Measurements from ENCODE around the gene OCRL. TPM values are rescaled to one million over a fixed set of nuclear protein-coding genes. Genes with fewer than 3 reads are reported as not detected.
A peak's percentile ranks its signal among the peaks of the same experiment; 100 is the strongest.

OCRL gene
- total and polyA plus RNA-seq, 4 donors, result 8.6 to 20.2 (median 14.0) TPM

DNA sequence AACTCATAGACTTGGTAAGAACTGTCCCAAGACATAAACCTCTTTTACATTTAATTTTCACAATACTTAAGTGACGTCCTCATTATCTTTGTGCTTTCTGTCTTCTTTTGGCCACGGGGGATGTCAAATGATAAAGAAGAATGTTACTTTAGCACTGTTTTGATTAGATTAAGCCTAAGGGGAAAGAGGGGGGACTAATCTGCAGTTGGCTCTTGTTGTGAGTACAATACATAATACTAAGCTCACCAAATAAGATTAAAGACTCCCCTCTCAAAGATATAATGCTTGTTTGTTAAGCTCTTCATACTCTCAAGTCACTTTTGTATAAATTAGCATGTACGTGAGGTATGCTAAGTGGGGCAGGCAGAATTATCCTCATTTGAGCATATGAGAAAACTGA is 36.5 kb downstream of the OCRL start:
- ATAC-seq (ENCODE audit: insufficient read depth, low FRiP score) (no peak), DNase-seq (no peak)
- TF ChIP-seq, protein P1, sequence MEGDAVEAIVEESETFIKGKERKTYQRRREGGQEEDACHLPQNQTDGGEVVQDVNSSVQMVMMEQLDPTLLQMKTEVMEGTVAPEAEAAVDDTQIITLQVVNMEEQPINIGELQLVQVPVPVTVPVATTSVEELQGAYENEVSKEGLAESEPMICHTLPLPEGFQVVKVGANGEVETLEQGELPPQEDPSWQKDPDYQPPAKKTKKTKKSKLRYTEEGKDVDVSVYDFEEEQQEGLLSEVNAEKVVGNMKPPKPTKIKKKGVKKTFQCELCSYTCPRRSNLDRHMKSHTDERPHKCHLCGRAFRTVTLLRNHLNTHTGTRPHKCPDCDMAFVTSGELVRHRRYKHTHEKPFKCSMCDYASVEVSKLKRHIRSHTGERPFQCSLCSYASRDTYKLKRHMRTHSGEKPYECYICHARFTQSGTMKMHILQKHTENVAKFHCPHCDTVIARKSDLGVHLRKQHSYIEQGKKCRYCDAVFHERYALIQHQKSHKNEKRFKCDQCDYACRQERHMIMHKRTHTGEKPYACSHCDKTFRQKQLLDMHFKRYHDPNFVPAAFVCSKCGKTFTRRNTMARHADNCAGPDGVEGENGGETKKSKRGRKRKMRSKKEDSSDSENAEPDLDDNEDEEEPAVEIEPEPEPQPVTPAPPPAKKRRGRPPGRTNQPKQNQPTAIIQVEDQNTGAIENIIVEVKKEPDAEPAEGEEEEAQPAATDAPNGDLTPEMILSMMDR (IDR thresholded peaks at IDR 0.05; ENCODE audit: control extremely low read depth, extremely low read depth), result no peak
- H3K9ac ChIP-seq (ENCODE audit: insufficient read depth in 1 of 2, low read length in 2 of 2), result no peak overlapping the region
- no peaks in the 10 kb centered on the region for H3K4me1 ChIP-seq (ENCODE audit: control insufficient read depth in 5 of 5, insufficient read depth in 5 of 5, low read length in 5 of 5)
- H3K27me3 ChIP-seq (ENCODE audit: control insufficient read depth in 3 of 3, insufficient read depth in 3 of 3, low read length in 2 of 3), result peaks cover 2 to 7% (median 3%) of the 10 kb centered on the region in 3 donors
- WGBS, 2 donors, result 73 to 92% methylated on average over 3 of the region's 3 CpGs
- H3K9me3 ChIP-seq (ENCODE audit: control insufficient read depth in 4 of 4, insufficient read depth in 3 of 4, low read length in 3 of 4), result no peaks in the 10 kb centered on the region
- H3K27ac ChIP-seq (ENCODE audit: low read depth in 1 of 2, low read length in 1 of 2), result no peak overlapping the region
- peaks cover 0 to 10% (median 6%) of the 10 kb centered on the region in 4 donors for H3K36me3 ChIP-seq (ENCODE audit: control insufficient read depth in 4 of 4, insufficient read depth in 4 of 4, low read length in 4 of 4)
- H3K4me3 ChIP-seq, result no peak overlapping the region

DNA sequence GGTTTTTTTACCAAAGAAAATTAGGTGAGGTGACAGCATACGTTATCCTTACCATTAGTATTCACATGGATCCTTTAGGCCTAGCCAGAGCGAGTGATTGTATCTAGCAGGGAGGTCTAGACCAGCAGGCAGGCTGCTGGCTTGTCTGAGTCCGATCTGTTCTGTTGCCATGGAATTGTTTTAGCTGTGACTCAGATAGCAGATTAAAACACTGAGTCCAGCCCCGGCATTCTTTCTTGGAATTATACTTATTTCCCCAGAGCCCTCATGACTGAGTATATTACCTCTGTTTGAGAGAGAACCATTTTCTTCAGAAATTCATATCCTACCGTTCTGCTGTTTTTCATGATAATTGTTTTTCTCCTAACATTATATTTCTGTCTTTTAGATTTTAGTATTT is 37.4 kb downstream of the OCRL start:
- H3K4me3 ChIP-seq, result no peak overlapping the region
- TF ChIP-seq, protein P1 (IDR thresholded peaks at IDR 0.05; ENCODE audit: control extremely low read depth, extremely low read depth), result no peak
- H3K4me1 ChIP-seq (ENCODE audit: control insufficient read depth in 5 of 5, insufficient read depth in 5 of 5, low read length in 5 of 5), result no peaks in the 10 kb centered on the region
- peak; percentile 24 to 41 (median 39) for DNase-seq
- H3K27me3 ChIP-seq (ENCODE audit: control insufficient read depth in 3 of 3, insufficient read depth in 3 of 3, low read length in 2 of 3), result peaks cover 2 to 7% (median 3%) of the 10 kb centered on the region in 3 donors
- H3K9me3 ChIP-seq (ENCODE audit: control insufficient read depth in 4 of 4, insufficient read depth in 3 of 4, low read length in 3 of 4), result no peaks in the 10 kb centered on the region
- H3K27ac ChIP-seq (ENCODE audit: low read depth in 1 of 2, low read length in 1 of 2), result no peak overlapping the region
- peaks cover 2 to 10% (median 6%) of the 10 kb centered on the region in 4 donors for H3K36me3 ChIP-seq (ENCODE audit: control insufficient read depth in 4 of 4, insufficient read depth in 4 of 4, low read length in 4 of 4)
- ATAC-seq (ENCODE audit: insufficient read depth, low FRiP score), result peak; percentile 27
- no peak overlapping the region for H3K9ac ChIP-seq (ENCODE audit: insufficient read depth in 1 of 2, low read length in 2 of 2)
- WGBS, 2 donors, result 76 to 90% methylated on average over 5 of the region's 5 CpGs

DNA sequence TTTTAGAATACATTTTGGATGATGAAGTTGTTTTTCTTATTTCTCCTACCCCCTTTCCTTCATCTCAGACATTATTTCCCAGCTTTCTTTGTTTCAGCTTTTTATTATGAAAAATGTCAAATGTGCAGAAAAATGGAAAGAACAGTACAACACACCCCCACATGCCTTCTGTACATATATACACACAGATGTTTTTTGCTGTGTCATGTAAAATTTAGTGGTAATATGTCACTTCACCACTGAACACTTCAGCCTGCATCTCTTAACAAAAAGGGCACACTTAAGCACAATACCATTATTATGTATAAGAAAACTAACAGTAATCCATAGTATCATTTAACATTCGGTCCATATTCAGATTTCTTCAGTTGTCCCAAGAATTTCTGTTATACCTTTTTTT is 37.8 kb downstream of the OCRL start:
- TF ChIP-seq, protein P1 (IDR thresholded peaks at IDR 0.05; ENCODE audit: control extremely low read depth, extremely low read depth), result no peak
- Histone ChIP-seq H3K9me3 (ENCODE audit: control insufficient read depth in 4 of 4, insufficient read depth in 3 of 4, low read length in 3 of 4) (no peaks in the 10 kb centered on the region), H3K27ac (ENCODE audit: low read depth in 1 of 2, low read length in 1 of 2) (no peak overlapping the region), H3K27me3 (ENCODE audit: control insufficient read depth in 3 of 3, insufficient read depth in 3 of 3, low read length in 2 of 3) (peaks cover 2 to 7% (median 3%) of the 10 kb centered on the region in 3 donors), H3K4me3 (no peak overlapping the region), H3K36me3 (ENCODE audit: control insufficient read depth in 4 of 4, insufficient read depth in 4 of 4, low read length in 4 of 4) (peaks cover 3 to 10% (median 6%) of the 10 kb centered on the region in 4 donors), H3K9ac (ENCODE audit: insufficient read depth in 1 of 2, low read length in 2 of 2) (no peak overlapping the region), H3K4me1 (ENCODE audit: control insufficient read depth in 5 of 5, insufficient read depth in 5 of 5, low read length in 5 of 5) (no peaks in the 10 kb centered on the region)
- DNase-seq (no peak), ATAC-seq (ENCODE audit: insufficient read depth, low FRiP score) (no peak)
- WGBS, 2 donors, result 76 to 100% methylated on average over 1 of the region's 1 CpG

DNA sequence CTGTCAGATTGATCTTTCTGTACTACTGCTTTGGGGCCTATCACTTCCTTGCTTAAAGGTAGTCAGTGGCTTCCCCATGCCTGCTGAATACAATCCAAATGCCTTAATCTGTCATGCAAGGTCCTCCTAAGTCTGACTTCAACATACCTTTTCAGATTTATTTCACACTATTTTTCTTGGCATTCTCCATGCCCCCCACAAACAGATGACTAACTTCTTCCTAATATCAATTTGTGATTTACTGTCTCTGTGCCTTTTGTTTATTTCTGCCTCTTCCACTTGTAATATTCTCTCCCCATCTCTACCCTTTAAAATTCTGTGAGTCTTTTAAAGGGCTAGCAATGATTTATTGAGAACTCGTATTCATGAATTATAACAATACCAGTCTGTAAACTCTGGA is 41.8 kb downstream of the OCRL start:
- H3K4me1 ChIP-seq (ENCODE audit: control insufficient read depth in 5 of 5, insufficient read depth in 5 of 5, low read length in 5 of 5), result no peaks in the 10 kb centered on the region
- peaks cover 0 to 4% (median 2%) of the 10 kb centered on the region in 4 donors for H3K36me3 ChIP-seq (ENCODE audit: control insufficient read depth in 4 of 4, insufficient read depth in 4 of 4, low read length in 4 of 4)
- DNase-seq (no peak), ATAC-seq (ENCODE audit: insufficient read depth, low FRiP score) (no peak)
- no peak overlapping the region for H3K9ac ChIP-seq (ENCODE audit: insufficient read depth in 1 of 2, low read length in 2 of 2)
- no peak overlapping the region for H3K4me3 ChIP-seq
- TF ChIP-seq, protein P1 (IDR thresholded peaks at IDR 0.05; ENCODE audit: control extremely low read depth, extremely low read depth), result no peak
- peaks cover 3 to 4% (median 4%) of the 10 kb centered on the region in 3 donors for H3K27me3 ChIP-seq (ENCODE audit: control insufficient read depth in 3 of 3, insufficient read depth in 3 of 3, low read length in 2 of 3)
- no peak overlapping the region for H3K27ac ChIP-seq (ENCODE audit: low read depth in 1 of 2, low read length in 1 of 2)
- WGBS, 2 donors, result 85 to 100% methylated on average over 1 of the region's 1 CpG
- no peaks in the 10 kb centered on the region for H3K9me3 ChIP-seq (ENCODE audit: control insufficient read depth in 4 of 4, insufficient read depth in 3 of 4, low read length in 3 of 4)

Data from lung (tissue), 12 donors.